Right atrium auricular region (tissue), 2 donors: Measurements from ENCODE around the gene C20orf141. TPM values are rescaled to one million over a fixed set of nuclear protein-coding genes. Genes with fewer than 3 reads are reported as not detected.
"Not testable (repeated sequence)": the region's sequence is repeated elsewhere in the genome, so short reads cannot be mapped to it uniquely, and the experiment has no call there.

Experiments used
- DNase-seq: peaks from one replicate; pipeline ENCODE4 v3.0.0-alpha.2; 2019; ENCODE audit warnings: low spot score
- H3K27ac ChIP-seq, 2 donors: fragments of 200-600 bp; sonication (generic); 1 replicate in 1 of 2; 2 replicates in 1 of 2; pipeline ENCODE4 v1.5.1; 2016 to 2019
- H3K27me3 ChIP-seq, 2 donors: fragments of 200-600 bp; sonication (generic); one replicate each; pipeline versions ENCODE4 v1.5.1 to v1.6.0; 2017 to 2019
- H3K36me3 ChIP-seq: fragments of 200-600 bp; sonication (generic); one replicate; pipeline ENCODE4 v1.5.1; 2016
- H3K4me1 ChIP-seq, 2 donors: fragments of 200-600 bp; sonication (generic); one replicate each; pipeline versions ENCODE4 v1.5.1 to v1.6.0; 2017 to 2019
- H3K4me3 ChIP-seq, 2 donors: fragments of 200-600 bp; sonication (generic); 1 replicate in 1 of 2; 2 replicates in 1 of 2; pipeline ENCODE4 v1.5.1; 2017 to 2019; ENCODE audit warnings: mild to moderate bottlenecking in 1 of 2, moderate library complexity in 1 of 2
- H3K9me3 ChIP-seq, 2 donors: fragments of 200-600 bp; sonication (generic); one replicate each; pipeline ENCODE4 v1.5.1; 2019
- CTCF ChIP-seq, 2 donors: fragments of 200-600 bp; sonication (generic); IDR thresholded peaks; one replicate each; pipeline ENCODE4 v1.5.1; 2019; ENCODE audit warnings: antibody characterized with exemption in 2 of 2
- total RNA-seq, 2 donors: library from RNA; depleted of rRNA; stranded (reverse); fragments of >200 nt; gene quantifications; one replicate each; pipeline ENCODE4 v1.1.0, GENCODE V29; 2016

C20orf141 gene
- total RNA-seq, 2 donors from 2014 or later: not detected

GRCh38 chr20:2820896-2821869 is 6.4 kb downstream of the C20orf141 start:
- DNase-seq: no peak
- H3K4me3 ChIP-seq: no peak overlapping the region
- H3K36me3 ChIP-seq: no peaks in the 10 kb centered on the region
- peaks cover 8 to 11% of the 10 kb centered on the region in 2 donors for H3K27me3 ChIP-seq
- H3K27ac ChIP-seq: no peak overlapping the region
- TF ChIP-seq CTCF (IDR thresholded peaks at IDR 0.05): no peak
- H3K4me1 ChIP-seq: peaks cover 0 to 12% of the 10 kb centered on the region in 2 donors
- H3K9me3 ChIP-seq: no peaks in the 10 kb centered on the region

- TF ChIP-seq CTCF (IDR thresholded peaks at IDR 0.05): no peak
- no peak for DNase-seq
These were observed 7.3 kb downstream of the C20orf141 start for GRCh38 chr20:2822073-2822472.

GRCh38 chr20:2825761-2826160 is 11.0 kb downstream of the C20orf141 start:
- H3K9me3 ChIP-seq: no peaks in the 10 kb centered on the region
- no peak overlapping the region for H3K27ac ChIP-seq
- no peak overlapping the region for H3K4me3 ChIP-seq
- H3K4me1 ChIP-seq: peaks cover 0 to 8% of the 10 kb centered on the region in 2 donors
- no peak for TF ChIP-seq CTCF (IDR thresholded peaks at IDR 0.05)
- DNase-seq: no peak
- no peaks in the 10 kb centered on the region for H3K36me3 ChIP-seq
- peaks cover 3 to 6% of the 10 kb centered on the region in 2 donors for H3K27me3 ChIP-seq

More at GRCh38 chr20:2822073-2822472, 7.3 kb downstream of the C20orf141 start:
- Histone ChIP-seq H3K27ac (no peak overlapping the region), H3K4me1 (peaks cover 0 to 12% of the 10 kb centered on the region in 2 donors), H3K4me3 (no peak overlapping the region), H3K27me3 (peaks cover 8 to 11% of the 10 kb centered on the region in 2 donors), H3K36me3 (no peaks in the 10 kb centered on the region), H3K9me3 (no peaks in the 10 kb centered on the region)

GRCh38 chr20:2826655-2827054 is 11.9 kb downstream of the C20orf141 start:
- no peak overlapping the region for H3K27ac ChIP-seq
- H3K9me3 ChIP-seq: no peaks in the 10 kb centered on the region
- no peaks in the 10 kb centered on the region for H3K27me3 ChIP-seq
- DNase-seq: no peak
- TF ChIP-seq CTCF (IDR thresholded peaks at IDR 0.05): no peak
- H3K4me1 ChIP-seq: no peaks in the 10 kb centered on the region
- no peak overlapping the region for H3K4me3 ChIP-seq
- H3K36me3 ChIP-seq: no peaks in the 10 kb centered on the region

- H3K27me3 ChIP-seq: no peaks in the 10 kb centered on the region
- H3K27ac ChIP-seq: no peak overlapping the region
- no peak for DNase-seq
- H3K36me3 ChIP-seq: no peaks in the 10 kb centered on the region
- no peak overlapping the region for H3K4me3 ChIP-seq
- no peaks in the 10 kb centered on the region for H3K9me3 ChIP-seq
- no peaks in the 10 kb centered on the region for H3K4me1 ChIP-seq
- no peak for TF ChIP-seq CTCF (IDR thresholded peaks at IDR 0.05)
These were observed 14.6 kb downstream of the C20orf141 start for GRCh38 chr20:2829376-2829775.

- not testable (repeated sequence) for H3K27me3 ChIP-seq, H3K36me3 ChIP-seq, H3K27ac ChIP-seq, H3K4me1 ChIP-seq, DNase-seq, H3K4me3 ChIP-seq, H3K9me3 ChIP-seq
These were observed 16.4 kb downstream of the C20orf141 start for GRCh38 chr20:2831206-2831605.
